IPS DF 6.9 (cell line): ENCODE measurements around the gene RCAN3.
"Not testable (repeated sequence)": the region's sequence is repeated elsewhere in the genome, so short reads cannot be mapped to it uniquely, and the experiment has no call there.

Experiments
- DNase-seq: peaks from one replicate; pipeline ENCODE4 v3.0.0-alpha.2; 2013; ENCODE audit warnings: low read depth, low spot score
- H3K27ac ChIP-seq: one replicate; pipeline ENCODE4 v1.5.1; 2013; ENCODE audit warnings: low read length, control low read depth
- H3K27me3 ChIP-seq: 2 replicates; pipeline ENCODE4 v1.6.1; 2013; ENCODE audit warnings: mild to moderate bottlenecking, low read length; ENCODE audit not compliant: control insufficient read depth, insufficient read depth
- H3K36me3 ChIP-seq: 2 replicates; pipeline ENCODE4 v1.6.1; 2013; ENCODE audit warnings: low read length; ENCODE audit not compliant: control insufficient read depth, insufficient read depth
- H3K4me1 ChIP-seq: 2 replicates; pipeline ENCODE4 v1.6.1; 2013; ENCODE audit warnings: low read length; ENCODE audit not compliant: control insufficient read depth, insufficient read depth
- H3K4me3 ChIP-seq: 2 replicates; pipeline ENCODE4 v1.5.1; 2013; ENCODE audit warnings: mild to moderate bottlenecking, low read length
- H3K9me3 ChIP-seq: 2 replicates; pipeline ENCODE4 v1.6.1; 2013; ENCODE audit warnings: low read length, inconsistent platforms; ENCODE audit not compliant: control insufficient read depth, insufficient read depth
- WGBS: extraction: QIAGEN DNeasy Blood & Tissue Kit; methylation state at CpG from one replicate; pipeline ENCODE4 v1.1.7; 2013; ENCODE audit warnings: mixed read lengths, missing lambda C conversion rate; ENCODE audit not compliant: insufficient read length, insufficient coverage; 5-methylcytosine and 5-hydroxymethylcytosine counted together

Gene RCAN3

GRCh38 chr1:24484199-24484598 is 18.4 kb upstream of the RCAN3 start:
- Histone ChIP-seq H3K4me1 (no peaks in the 10 kb centered on the region), H3K27me3 (no peaks in the 10 kb centered on the region), H3K9me3 (no peaks in the 10 kb centered on the region), H3K36me3 (no peaks in the 10 kb centered on the region), H3K27ac (no peak overlapping the region), H3K4me3 (no peak overlapping the region)
- DNase-seq, result no peak
- no CpG with 5 or more reads among the region's 4 CpGs for WGBS

DNA sequence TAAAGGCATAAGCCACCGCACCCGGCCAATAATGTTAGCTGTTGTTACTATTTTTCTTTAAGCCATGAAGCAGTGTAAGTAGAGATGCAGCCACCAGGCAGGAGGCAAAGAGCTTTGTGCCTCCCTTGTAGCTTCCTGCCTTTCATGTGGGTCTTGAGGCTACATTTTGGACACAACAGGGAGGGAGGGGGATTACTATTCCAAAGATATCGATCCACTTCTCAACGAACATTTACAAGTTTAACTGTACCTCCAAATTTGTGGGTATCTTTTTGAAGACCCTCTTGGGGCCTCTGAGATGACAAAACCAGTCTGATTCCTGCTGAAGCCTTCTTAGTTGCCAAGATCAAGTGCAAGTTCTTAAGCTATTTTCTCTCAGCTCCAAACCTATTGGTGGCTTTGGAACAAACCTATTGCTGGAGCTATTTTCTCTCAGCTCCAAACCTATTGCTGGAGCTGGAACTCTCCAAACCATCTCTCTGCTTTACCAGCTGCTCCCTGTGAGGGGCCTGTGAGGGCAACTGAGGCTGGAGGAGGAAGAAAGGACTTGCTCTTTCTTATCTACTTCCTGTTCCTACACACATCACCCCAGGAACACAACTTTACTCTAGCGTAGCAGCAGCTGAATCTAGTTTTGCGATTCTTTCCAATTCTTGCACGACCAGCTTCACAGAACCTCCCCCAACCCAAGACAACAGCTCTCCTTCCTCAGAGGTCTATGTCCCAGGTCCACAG is 16.1 kb upstream of the RCAN3 start:
- H3K9me3 ChIP-seq, result no peaks in the 10 kb centered on the region; the same call in 1 of the 2 replicates
- no peak for DNase-seq
- no peak overlapping the region for H3K27ac ChIP-seq
- no peaks in the 10 kb centered on the region for H3K36me3 ChIP-seq
- no CpG with 5 or more reads among the region's 7 CpGs for WGBS
- H3K4me1 ChIP-seq, result no peaks in the 10 kb centered on the region
- no peak overlapping the region for H3K4me3 ChIP-seq
- no peaks in the 10 kb centered on the region for H3K27me3 ChIP-seq

DNA sequence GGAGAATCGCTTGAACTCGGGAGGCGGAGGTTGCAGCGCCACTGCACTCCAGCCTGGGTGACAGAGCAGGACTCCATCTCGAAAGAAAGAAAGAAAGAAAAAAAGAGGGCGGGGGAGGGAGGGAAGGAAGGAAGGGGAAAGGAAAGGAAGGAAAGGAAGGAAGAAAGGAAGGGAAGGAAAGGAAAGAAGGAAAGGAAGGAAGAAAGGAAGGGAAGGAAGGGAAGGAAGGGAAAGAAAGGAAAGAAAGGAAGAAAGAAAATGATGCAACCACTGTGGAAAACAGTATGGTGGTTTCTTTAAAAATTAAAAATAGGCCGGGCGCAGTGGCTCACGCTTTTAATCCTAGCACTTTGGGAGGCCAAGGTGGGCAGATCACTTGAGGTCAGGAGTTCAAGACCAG is 15.2 kb upstream of the RCAN3 start:
- Histone ChIP-seq H3K4me3 (no peak overlapping the region), H3K36me3 (no peaks in the 10 kb centered on the region), H3K27ac (no peak overlapping the region), H3K27me3 (no peaks in the 10 kb centered on the region), H3K9me3 (no peaks in the 10 kb centered on the region; the same call in 1 of the 2 replicates), H3K4me1 (no peaks in the 10 kb centered on the region)
- no CpG with 5 or more reads among the region's 9 CpGs for WGBS
- DNase-seq, result no peak

DNA sequence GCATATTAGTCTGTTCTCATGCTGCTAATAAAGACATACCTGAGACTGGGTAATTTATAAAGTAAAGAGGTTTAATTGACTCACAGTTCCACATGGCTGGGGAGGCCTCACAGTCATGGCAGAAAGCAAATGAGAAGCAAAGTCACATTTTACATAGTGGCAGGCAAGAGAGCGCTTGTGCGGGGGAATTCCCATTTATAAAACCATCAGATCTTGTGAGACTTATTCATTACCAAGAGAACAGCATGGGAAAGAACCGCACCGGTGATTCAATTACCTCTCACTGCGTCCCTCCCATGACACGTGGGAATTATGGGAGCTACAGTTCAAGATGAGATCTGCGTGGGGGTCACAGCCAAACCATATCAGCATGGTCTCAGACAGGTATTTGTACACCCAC is 14.5 kb upstream of the RCAN3 start:
- not testable (repeated sequence) for DNase-seq, H3K36me3 ChIP-seq, H3K4me3 ChIP-seq, H3K9me3 ChIP-seq, H3K4me1 ChIP-seq, H3K27ac ChIP-seq, H3K27me3 ChIP-seq
- WGBS, result no CpG with 5 or more reads among the region's 7 CpGs

GRCh38 chr1:24489674-24490073 is 13.0 kb upstream of the RCAN3 start:
- no peaks in the 10 kb centered on the region; the same call in 1 of the 2 replicates for H3K9me3 ChIP-seq
- no peaks in the 10 kb centered on the region for H3K27me3 ChIP-seq
- H3K4me1 ChIP-seq, result no peaks in the 10 kb centered on the region
- H3K27ac ChIP-seq, result no peak overlapping the region
- H3K36me3 ChIP-seq, result no peaks in the 10 kb centered on the region
- no peak overlapping the region for H3K4me3 ChIP-seq
- WGBS, result no CpG with 5 or more reads among the region's 13 CpGs
- DNase-seq, result no peak

- Histone ChIP-seq H3K27ac (no peak overlapping the region), H3K4me1 (no peaks in the 10 kb centered on the region), H3K9me3 (no peaks in the 10 kb centered on the region; the same call in 1 of the 2 replicates), H3K27me3 (no peaks in the 10 kb centered on the region), H3K4me3 (no peak overlapping the region), H3K36me3 (no peaks in the 10 kb centered on the region)
- no CpG with 5 or more reads among the region's 18 CpGs for whole genome bisulfite sequencing
- no peak for DNase-seq
These were observed 12.4 kb upstream of the RCAN3 start for GRCh38 chr1:24490101-24490781.

DNA sequence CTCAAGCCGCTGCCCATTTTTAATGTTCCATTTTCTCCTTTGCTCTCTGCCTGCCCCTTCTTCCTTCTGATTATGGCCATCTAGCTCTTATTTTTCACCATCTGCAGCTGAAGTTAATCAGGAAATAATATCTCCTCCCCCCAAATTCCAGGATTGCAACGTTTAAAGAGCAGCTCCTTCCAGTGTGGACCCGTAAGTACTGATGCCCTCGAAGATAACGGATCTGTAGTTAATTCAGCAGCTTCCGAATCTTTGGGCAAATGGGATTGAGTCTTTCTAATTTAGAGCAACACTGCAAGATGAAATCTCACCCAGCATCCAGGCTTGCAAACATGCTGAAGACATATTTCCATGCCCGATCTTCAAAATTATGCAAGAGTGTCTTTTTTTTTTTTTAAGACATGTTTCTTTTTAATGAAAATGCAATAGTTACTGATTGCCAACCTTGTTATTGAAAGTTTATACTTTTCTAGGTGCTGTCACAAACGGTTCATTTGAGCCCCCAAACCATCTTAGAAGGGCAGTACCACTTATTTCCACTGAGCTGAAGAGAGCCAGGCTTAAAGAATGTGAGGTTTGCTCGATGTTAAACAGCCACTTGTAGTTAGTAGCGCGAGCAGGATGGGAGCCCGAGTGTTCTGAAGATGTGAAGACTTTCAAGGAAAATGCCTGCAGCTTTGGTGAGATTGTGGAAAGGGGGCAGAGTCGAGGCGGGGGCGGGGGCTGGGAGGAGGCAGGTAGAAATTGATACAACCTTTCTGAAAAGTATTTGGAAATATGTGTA is 10.9 kb upstream of the RCAN3 start:
- Histone ChIP-seq H3K4me1 (no peaks in the 10 kb centered on the region), H3K27me3 (no peaks in the 10 kb centered on the region), H3K27ac (no peak overlapping the region), H3K4me3 (no peak overlapping the region), H3K36me3 (no peaks in the 10 kb centered on the region), H3K9me3 (no peaks in the 10 kb centered on the region; the same call in 1 of the 2 replicates)
- DNase-seq, result no peak
- WGBS, result no CpG with 5 or more reads among the region's 15 CpGs

DNA sequence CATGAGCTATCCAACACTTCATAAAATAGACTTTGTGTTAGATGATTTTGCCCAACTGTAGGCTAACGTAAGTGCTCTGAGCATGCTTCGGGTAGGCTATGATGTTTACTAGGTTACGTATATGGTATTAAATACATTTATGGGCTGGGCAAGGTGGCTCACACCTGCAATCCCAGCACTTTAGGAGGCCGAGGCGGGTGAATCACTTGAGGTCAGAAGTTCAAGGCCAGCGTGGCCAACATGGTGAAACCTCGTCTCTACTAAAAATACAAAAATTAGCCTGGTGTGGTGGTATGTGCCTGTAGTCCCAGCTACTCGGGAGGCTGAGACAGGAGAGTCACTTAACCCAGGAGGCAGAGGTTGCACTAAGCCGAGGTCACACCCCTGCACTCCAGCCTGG is 9.7 kb upstream of the RCAN3 start:
- DNase-seq, H3K27me3 ChIP-seq: not testable (repeated sequence)
- no CpG with 5 or more reads among the region's 9 CpGs for WGBS

GRCh38 chr1:24493785-24494184 is 8.9 kb upstream of the RCAN3 start:
- Histone ChIP-seq H3K27me3 (no peaks in the 10 kb centered on the region), H3K36me3 (no peaks in the 10 kb centered on the region), H3K4me1 (no peaks in the 10 kb centered on the region), H3K4me3 (no peak overlapping the region), H3K27ac (no peak overlapping the region), H3K9me3 (no peaks in the 10 kb centered on the region; the same call in 1 of the 2 replicates)
- no CpG with 5 or more reads among the region's 3 CpGs for WGBS
- DNase-seq, result no peak

More for the DNA sequence above, 9.7 kb upstream of the RCAN3 start:
- not testable (repeated sequence) for H3K9me3 ChIP-seq, H3K27ac ChIP-seq, H3K36me3 ChIP-seq, H3K4me1 ChIP-seq, H3K4me3 ChIP-seq

- no peak overlapping the region for H3K4me3 ChIP-seq
- no peak for DNase-seq
- WGBS, result no CpG with 5 or more reads among the region's 12 CpGs
- no peak overlapping the region for H3K27ac ChIP-seq
- no peaks in the 10 kb centered on the region for H3K27me3 ChIP-seq
- no peaks in the 10 kb centered on the region for H3K9me3 ChIP-seq
- H3K36me3 ChIP-seq, result no peaks in the 10 kb centered on the region
- H3K4me1 ChIP-seq, result peaks cover 2% of the 10 kb centered on the region
These were observed 4.0 kb upstream of the RCAN3 start for GRCh38 chr1:24498589-24498988.
